Uterus (tissue), 2 donors: ENCODE results near the gene OSER1.

Experiments used
- CTCF ChIP-seq, 4 experiments: fragments of 200-600 bp in 2 of 4; fragments of 450-650 bp in 2 of 4; sonication (generic) in 2 of 4; IDR thresholded peaks; one replicate each; pipeline ENCODE4 v1.5.1; 2016 to 2019; ENCODE audit warnings: antibody characterized with exemption in 4 of 4, mild to moderate bottlenecking in 2 of 4, moderate library complexity in 1 of 4
- POLR2A ChIP-seq, 2 donors: fragments of 450-650 bp; IDR thresholded peaks; one replicate each; pipeline ENCODE4 v1.6.1; 2016; ENCODE audit warnings: antibody characterized with exemption in 2 of 2, mild to moderate bottlenecking in 1 of 2, moderate library complexity in 1 of 2

DNA sequence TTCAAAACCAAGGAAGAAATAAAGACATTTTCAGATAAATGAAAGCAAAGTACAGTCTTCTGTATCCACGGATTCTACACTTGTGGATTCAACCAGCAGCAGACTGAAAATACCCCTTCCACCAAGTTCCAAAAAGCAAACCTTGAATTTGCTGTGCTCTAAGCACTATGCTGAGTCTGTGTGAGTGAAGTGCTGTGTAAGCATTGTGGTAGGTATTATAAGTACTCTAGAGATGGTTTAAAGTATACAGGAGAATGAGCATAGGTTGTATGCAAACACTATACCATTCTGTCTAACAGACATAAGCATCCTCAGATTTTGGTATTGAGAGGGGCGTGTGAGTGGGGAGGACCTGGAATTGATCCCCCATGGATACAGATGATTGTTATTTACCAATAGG is 9.6 kb downstream of the OSER1 start:
- no peak for TF ChIP-seq POLR2A (IDR thresholded peaks at IDR 0.05)
- no peak for TF ChIP-seq CTCF (IDR thresholded peaks at IDR 0.05)
